Cerebellar nuclear complex (tissue), 1 donor: Measurements from ENCODE around the gene RPL41.
"Not testable (repeated sequence)": the region's sequence is repeated elsewhere in the genome, so short reads cannot be mapped to it uniquely, and the experiment has no call there.

ENCODE experiments used
- DNase-seq, 2 experiments: peaks; one replicate each; lab custom pipeline; 2025; lab: John Stamatoyannopoulos, UW

RPL41 gene

GRCh38 chr12:56154818-56155217 is 38.4 kb downstream of the RPL41 start:
- no peak for DNase-seq

GRCh38 chr12:56155256-56155845 is 38.9 kb downstream of the RPL41 start:
- no peak for DNase-seq

DNA sequence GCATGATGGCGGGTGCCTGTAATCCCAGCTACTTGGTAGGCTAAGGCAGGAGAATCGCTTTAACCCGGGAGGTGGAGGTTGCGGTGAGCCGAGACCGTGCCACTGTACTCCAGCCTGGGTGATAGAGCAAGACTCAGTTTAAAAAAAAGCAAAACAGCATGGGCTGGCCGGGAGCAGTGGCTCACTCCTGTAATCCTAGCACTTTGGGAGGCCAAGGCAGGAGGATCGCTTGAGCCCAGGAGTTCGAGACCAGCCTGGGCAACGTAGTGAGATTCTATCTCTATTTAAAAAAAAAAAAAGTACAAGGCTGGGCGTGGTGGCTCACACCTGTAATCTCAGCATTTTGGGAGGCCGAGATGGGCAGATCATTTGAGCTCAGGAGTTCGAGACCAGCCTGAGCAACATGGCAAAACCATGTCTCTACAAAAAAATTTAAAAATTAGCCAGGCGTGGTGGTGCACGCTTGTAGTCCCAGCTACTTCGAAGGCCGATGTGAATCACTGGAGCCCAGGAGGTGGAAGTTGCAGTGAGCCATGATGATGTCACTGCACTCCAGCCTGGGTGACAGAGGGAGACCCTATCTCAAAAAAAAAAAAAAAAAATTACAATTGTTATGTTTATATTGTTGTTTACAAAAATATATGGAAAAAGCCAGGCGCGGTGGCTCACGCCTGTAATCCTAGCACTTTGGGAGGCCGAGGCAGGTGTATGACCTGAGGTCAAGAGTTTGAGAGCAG is 40.2 kb downstream of the RPL41 start:
- not testable (repeated sequence) for DNase-seq

GRCh38 chr12:56157201-56158028 is 41.0 kb downstream of the RPL41 start:
- peak in 1 of 2 experiments; percentile 58 for DNase-seq

GRCh38 chr12:56158029-56158925 is 41.8 kb downstream of the RPL41 start, which contains the start of gene MYL6:
Gene MYL6, plus strand, starts transcription at chr12:56158359. Its CDS starts 43 bp downstream, at chr12:56158402.
- peak; percentile 89 to 91 for DNase-seq

- DNase-seq, result no peak
Observed at GRCh38 chr12:56158926-56159461, 42.6 kb downstream of the RPL41 start.

- no peak for DNase-seq
Observed at GRCh38 chr12:56159482-56160192, 43.2 kb downstream of the RPL41 start.

DNA sequence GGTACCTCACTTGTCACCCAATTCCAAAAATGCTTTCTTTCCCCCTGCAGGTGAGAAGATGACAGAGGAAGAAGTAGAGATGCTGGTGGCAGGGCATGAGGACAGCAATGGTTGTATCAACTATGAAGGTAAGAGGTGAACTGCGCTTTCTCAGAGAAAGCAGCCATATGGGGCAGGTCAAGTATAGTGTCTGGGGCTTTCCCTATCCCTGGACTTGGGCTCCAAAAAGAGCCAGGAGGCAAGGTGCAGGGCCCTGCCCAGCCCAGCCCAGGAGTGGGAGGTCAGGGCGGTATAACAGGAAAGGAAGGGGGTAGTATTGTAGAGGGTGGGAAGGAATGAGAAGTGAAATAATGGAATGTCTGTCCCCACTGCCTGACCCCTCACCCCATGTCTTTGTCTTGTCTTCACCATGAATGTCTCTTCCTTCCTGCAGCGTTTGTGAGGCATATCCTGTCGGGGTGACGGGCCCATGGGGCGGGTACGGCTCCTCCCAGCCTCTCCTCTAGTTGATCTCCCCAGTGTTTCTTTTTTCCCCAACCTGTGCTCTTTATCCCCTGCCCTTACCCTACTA is 43.8 kb downstream of the RPL41 start:
- DNase-seq, result no peak

- no peak for DNase-seq
Observed at GRCh38 chr12:56160894-56161689, 44.7 kb downstream of the RPL41 start.

GRCh38 chr12:56161690-56162351 is 45.4 kb downstream of the RPL41 start:
- no peak for DNase-seq

DNA sequence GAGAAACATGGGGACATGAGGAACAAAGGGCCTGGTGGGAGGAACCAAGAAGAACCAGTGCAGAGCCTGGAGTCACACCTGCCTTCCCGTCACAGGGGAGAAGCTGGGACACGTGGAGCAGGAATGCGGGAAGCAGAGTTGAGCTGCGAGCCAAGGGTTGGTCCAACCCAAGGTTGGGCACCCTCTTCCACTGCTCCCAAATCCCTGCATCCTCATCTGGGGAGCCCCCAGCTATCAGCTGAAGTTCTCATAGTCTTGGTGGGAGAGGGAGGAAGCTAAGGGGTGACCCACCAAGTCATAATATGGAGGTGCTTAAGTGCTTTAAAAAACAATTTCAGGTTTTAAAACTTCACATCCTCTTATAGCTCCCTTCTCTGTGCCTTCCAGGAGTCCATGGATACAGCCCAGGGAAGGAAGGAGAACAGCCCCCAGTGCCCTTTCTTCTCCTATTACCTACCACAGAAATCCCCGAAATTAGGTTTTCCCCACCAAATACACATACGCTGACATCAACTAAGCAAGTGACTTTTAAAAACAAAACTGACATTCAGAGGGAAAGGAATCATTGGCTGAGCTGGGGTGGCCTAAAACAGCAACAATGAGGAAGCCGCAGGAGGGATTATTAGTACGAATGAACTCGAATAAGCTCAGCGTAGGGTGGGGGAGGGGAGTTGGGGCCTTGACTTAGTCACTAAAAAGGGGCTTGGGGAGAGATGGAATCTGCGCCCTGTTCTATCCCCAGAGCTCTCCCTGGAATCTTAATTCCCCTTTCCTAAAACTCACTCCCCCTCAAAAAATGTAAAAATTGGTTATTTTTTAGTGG is 46.2 kb downstream of the RPL41 start:
- DNase-seq, result no peak

DNA sequence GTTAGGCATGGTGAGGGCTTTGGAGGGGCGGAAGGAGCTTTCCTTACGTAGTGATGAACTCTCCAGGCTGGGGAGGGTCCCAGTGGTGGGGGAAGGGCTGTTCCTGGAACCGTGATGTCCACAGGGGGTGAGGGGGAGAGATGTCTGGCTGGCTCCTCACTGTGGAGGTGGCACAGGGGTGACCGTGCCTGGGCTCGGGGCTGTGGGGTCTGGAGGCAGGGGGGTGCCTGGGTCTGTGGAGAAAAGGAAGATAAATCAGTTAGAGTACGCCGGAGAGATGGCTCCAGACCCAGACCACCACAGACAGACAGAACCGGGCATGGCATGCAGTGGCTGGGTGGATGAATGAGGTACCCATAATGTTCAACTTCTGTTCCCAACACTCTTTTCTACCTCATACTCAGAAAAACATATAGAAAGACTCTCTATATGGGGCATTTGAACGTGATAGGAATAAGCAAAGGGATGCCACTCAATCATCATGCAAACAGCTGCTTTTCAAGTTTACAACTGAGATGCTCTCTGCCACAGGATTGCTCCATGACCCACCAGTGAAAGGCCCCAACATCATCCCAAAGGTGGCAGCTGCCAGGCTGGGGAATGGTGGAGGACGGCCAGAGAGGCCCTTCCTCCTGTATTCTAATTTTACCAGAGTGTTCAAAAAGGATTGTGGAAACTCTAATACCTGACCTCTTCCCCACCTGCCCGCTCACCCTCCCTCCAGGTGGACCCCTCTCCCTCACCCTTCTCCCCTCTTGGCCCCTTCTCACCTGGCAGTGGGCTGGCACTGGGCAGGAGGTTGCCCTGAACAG is 47.3 kb downstream of the RPL41 start:
- DNase-seq, result no peak

DNA sequence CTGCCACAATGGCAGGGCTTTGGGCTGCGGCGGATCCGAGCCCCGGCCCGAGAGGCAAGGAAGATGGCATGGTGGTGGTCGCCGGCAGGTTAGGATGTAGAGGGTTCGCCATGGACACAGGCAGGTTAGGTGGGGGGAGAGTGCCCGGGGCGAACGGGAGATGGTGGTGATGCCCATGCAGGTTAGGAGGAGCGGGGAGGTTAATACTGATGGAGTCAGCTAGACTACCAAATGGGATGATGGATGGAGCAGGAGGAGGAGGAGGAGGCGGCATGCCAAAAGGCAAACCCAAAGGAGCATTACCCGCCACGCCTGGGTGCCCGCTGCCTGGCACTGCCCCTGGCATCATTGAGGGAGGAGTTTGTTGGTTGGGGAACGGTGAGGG is 47.9 kb downstream of the RPL41 start:
- DNase-seq, result no peak

GRCh38 chr12:56165369-56165768 is 48.9 kb downstream of the RPL41 start:
- no peak for DNase-seq
